Measurements from ENCODE around the gene LOXL3.
A peak's percentile ranks its signal among the peaks of the same experiment; 100 is the strongest.

Gene LOXL3, protein sequence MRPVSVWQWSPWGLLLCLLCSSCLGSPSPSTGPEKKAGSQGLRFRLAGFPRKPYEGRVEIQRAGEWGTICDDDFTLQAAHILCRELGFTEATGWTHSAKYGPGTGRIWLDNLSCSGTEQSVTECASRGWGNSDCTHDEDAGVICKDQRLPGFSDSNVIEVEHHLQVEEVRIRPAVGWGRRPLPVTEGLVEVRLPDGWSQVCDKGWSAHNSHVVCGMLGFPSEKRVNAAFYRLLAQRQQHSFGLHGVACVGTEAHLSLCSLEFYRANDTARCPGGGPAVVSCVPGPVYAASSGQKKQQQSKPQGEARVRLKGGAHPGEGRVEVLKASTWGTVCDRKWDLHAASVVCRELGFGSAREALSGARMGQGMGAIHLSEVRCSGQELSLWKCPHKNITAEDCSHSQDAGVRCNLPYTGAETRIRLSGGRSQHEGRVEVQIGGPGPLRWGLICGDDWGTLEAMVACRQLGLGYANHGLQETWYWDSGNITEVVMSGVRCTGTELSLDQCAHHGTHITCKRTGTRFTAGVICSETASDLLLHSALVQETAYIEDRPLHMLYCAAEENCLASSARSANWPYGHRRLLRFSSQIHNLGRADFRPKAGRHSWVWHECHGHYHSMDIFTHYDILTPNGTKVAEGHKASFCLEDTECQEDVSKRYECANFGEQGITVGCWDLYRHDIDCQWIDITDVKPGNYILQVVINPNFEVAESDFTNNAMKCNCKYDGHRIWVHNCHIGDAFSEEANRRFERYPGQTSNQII

DNA sequence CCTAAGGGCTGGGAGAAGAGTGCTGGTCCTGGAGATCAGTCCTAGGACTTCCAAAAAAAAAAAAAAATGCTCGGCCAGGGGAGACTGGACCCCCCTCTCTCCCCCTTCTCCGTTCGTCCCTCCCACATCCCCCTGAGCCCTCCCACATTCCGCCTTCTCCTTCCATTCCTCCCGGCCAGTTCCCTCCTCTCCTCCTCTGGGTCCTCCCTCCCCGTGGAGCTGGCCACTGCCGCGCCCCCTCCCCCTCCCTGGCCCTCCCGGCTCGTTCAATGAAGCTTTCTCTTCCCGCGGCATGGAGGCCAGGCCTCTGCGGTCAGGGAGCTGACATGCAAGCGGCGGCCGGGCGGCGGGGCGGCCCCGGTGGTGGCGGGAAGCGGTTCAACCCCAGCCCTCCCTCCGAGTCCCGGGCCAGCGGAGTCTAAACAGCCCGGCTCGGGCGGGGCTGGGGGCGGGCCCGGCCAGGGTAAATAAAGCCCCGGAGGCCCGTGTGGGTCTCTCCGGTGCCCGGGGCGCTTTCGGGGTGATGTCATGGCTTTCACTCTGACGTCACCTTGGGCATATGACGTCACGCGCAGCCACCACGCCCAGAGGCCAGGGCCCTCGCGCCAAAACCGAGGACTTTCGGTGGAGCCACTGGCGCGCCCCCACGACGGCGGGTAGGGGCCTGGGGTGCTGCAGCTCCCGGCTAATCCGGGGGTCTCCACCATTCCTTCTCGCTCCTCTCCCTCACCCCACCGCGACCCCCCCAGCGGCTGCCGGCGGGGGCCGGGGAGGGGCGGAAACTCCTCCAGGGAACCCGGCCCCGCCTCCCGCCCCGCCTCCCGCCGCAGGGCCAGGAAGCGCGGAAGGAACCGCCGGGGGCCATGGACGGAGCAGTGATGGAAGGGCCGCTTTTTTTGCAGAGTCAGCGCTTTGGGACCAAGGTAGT lies at the start of gene LOXL3, which contains the start of gene DOK1:
TSS of gene LOXL3 (minus strand) at position 51 of the 928 bp plus-strand sequence. CDS start 1,308 bp downstream, outside the sequence.
TSS of gene DOK1 (plus strand) at position 829 of the 928 bp plus-strand sequence. CDS start at position 864, 35 bp downstream.
- DNase-seq (ENCODE audit: low spot score): peak; percentile 83

DNA sequence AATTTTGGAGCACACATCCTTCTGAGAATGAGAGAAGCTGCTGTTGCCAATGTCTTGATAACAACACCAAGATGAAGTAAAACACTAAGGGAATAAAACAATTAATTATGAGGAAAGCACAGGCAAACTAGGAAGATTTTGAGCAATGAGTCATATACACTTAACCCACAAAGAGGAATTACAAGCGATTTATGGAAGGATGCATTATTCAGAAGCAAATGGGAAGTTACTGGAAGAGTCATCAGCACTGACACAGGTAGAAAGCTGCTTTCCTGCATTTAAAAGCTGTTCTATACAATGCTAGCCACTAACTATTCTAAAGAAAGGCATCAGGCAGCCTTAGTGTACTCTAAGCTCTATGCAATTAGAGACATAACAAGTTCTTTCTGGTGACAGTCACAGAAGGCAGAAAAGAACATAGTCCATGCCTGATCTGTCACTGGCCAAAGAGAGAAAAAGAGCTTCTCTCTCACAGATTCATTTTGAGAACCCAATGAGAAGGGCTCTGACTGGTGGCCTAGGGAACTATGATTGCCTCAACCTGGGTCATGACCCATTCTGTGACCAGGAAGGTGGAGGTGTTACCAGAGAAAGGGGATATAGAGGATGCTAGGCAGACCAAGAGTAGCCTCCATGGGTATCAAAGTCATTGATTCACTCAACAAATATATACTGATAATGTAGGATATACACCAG lies 49.0 kb upstream of the LOXL3 start:
- DNase-seq (ENCODE audit: low spot score): no peak

DNA sequence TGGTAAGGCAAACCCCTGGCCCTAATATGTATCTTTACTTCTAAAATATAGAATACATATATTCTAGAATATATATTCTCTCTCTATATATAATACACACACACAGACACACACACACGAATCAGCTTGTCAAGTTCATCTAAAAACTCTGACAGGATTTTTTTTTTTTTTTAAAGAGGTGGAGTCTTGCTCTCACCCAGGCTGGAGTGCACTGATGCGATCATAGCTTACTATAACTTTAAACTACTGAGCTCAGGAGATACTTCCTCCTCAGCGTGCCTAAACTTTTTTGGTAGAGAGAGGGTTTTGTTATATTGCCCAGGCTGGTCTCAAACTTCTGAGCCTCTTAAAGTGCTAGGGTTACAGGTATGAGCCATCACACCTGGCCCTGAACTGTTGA lies 45.9 kb upstream of the LOXL3 start:
- no peak for DNase-seq (ENCODE audit: low spot score)

DNA sequence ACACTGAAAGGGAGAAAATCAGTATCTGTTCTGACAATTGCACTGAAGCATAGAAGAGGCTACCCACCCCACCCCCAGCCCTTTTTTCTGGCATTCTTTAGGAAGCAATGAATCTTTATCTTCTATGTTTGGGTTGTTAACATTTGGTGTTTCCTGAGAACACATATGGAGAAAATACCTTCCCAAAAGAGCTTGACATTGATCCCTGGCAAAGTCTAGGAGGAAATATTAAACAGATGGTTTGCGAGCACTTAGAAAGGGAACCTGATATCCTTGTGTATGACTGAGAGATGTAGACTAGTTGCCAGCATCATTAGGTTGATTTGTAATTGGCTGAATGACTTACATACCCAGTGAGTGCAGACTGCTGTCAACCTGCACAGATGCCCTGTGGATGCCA lies 43.7 kb upstream of the LOXL3 start:
- no peak for DNase-seq (ENCODE audit: low spot score)

DNA sequence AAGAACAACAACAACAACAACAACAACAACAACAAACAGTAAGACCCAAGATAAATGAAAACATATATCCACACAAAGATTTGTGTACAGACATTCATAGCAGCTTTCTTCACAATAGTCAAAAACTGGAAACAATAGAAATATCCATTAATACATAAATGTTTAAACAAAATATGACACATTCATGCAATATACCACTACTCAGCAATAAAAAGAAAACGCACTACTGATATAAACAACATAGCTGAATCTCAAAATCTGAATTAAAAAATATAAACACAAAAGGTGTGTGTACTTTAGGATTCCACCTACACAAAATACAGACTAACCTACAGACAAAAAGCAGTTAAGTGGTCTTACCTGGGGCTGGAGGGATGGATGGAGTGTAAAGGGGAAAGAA lies 42.8 kb upstream of the LOXL3 start:
- DNase-seq (ENCODE audit: low spot score): no peak

DNA sequence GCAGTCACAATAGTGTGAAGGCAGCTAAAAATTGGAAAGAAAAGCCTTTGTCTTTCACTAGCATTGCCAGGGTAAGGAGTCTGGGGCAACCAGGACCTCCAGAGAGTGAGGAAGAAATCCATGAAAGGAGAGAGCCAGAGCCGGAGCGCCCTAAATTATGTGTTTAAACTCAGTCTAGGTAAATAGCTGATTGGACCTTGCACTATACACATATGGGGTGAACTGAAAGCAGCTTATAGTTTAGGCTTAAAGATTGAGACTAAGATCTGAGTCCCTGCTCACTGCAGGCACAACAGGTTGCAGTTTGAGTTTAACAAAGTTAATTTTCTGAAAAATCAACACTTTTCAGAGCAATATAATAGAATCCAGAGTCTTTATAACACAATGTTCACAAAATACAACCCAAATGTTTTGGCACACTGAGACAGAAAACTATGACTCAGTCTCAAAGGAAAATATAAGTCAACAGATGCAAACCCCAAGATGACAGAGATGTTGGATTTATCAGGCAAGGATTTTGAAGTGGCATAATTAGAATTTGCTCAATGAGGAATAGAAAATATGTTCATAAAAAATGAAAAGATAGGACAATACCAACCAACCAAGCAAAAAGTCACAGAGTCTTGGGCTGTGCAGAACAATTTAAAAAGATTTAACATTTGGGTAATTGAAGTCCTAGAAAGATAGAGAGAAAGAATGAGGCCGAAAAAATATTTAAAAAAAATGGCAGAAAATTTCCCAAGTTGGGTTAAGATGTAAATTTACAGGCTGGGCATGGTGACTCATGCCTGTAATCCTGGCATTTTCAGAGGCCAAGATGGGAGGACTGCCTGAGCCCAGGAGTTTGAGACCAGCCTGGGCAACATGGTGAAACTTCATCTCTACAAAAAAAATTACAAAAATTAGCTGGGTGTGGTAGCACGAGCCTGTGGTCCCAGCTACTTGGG lies 40.4 kb upstream of the LOXL3 start:
- no peak for DNase-seq (ENCODE audit: low spot score)

DNA sequence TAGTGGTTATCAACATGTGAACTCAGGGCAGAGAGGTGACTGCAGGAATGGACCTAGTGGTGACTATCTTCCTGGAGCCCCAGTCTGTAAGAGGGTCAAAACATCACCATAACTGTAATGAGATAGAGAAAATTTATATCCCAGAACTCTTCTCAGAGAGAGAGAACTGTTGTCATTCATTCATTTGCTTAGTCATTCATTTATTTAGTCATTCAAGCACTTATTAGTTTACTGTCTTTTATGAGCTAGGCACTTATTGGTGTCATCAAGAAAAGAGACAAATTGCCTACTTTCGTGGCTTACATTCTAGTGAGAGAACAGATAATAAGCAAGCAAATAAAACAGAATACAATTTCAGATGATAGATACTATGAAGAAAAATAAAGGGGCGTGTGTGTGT lies 34.9 kb upstream of the LOXL3 start:
- DNase-seq (ENCODE audit: low spot score): no peak

DNA sequence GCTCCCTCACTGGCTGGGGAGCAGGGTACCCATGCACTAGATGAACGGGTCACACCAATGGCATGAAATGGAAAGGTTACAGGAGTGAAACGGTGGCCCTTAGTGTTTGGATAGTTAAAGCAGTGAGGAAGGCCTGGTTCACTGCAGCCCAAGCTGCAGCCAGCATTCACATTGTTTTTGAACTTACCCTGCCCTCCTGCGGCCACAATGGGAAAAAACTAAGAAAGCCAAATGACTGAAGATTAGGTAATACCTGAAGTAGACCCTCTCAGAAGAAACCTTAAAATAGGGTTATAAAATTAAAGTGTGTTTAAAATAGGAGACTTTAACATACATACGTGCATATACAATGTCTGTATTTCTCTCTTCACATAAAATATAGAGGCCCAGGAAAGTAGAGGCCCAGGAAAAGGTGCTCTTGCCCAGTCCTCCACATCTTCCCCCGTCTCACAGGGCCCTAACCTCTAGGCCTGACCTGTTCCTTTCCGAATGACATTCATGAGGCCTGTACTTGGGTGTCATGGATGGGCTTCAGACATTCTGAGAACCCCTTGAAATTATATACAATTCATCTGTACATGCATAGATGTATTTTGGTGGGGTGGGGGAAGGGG lies 34.0 kb upstream of the LOXL3 start:
- DNase-seq (ENCODE audit: low spot score): peak; percentile 75

DNA sequence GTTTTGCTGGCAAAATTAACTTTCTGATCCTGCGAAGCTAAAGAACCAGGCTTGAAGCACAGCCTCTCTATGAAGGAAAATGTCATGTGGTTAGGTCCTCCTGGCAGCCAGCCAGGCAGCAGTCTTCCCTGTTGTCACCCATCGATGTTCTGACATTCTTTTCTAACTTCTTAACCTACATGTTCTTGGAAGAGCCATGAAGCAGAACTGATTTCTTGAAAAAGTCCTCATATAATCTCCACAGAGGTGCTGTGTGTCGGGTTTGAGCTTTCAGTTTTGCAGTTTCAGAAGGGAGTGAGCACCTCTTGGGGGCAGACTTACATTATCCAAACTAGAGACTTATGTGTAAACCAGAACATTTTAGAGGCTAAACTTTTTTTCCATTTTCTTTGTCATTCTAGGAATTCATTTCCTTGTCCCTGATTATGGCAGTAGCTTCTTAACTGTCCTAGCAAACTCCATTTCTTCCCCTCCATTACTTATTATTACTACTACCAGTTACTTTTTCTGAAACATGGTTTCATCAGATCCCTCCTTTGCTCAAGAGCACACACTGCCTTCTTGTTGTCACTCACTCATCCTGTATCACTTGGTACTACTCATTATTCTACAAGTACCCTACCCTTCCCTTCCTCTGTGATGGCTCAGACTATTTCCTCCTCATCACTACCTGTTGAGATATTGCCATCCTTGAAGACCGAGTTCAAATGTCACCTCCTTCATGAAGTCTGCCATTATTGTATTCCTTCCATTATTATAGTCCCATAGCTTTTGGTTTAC lies 31.9 kb upstream of the LOXL3 start:
- no peak for DNase-seq (ENCODE audit: low spot score)

DNA sequence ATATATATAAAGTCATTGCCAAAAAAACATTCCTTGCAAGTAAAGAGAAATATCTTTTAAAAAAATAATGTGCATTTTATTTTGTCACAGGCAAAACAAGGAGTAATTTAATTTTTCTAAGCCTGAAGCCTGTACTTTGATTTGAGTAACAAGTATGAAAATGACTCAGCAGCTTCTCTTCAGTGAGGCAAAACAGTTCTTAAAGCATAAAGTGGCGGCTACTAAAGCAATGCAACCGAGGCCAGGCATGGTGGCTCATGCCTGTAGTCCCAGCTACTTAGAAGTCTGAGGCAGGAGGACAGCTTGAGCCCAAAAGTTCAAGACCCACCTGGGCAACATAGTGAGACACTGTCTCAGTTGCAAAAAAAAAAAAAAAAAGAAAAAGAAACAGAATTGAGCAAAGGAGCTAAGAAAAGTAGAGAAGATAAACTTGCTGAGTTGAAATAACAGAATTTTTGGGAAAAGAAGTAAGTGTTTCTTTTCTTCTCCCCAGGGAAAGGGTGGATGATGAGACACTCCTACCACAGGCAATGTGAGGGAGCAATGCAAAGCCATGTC lies 30.4 kb upstream of the LOXL3 start:
- no peak for DNase-seq (ENCODE audit: low spot score)

DNA sequence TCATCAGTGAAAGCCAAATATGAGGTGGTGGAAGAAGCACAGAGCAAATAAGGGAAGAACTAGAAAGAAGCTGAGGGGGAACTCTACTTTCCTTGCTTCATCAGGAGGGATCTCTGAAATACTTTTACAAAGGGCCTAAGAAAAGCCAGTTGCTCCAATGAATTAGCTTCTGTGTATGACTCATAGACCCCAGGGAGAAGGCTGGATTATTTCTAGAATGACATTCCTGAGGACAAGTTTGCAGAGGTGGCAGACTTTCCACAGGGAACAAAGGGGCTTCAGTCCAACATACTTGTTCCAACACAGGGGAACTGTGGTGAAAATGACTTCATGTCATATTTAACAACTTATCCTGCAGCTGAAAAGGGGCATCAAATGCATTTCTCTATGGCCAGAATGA lies 29.8 kb upstream of the LOXL3 start:
- no peak for DNase-seq (ENCODE audit: low spot score)

DNA sequence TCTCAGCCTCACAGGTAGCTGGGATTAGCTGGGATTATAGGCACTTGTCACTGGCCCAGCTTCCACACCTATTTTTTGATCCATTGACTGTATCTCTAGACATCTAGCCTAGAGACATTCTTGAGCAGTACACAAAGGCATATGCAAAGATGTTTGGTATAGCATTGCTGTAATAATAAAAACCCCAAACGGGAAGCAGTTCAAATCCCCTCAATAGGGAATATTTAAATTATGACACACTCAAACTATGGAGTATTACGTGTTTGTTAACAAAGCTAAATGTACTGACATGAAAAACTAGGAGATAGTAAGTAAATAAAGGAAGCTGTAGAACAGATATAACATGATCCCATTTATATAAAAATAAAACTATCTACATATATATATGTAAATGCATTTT lies 28.4 kb upstream of the LOXL3 start:
- DNase-seq (ENCODE audit: low spot score): no peak

DNA sequence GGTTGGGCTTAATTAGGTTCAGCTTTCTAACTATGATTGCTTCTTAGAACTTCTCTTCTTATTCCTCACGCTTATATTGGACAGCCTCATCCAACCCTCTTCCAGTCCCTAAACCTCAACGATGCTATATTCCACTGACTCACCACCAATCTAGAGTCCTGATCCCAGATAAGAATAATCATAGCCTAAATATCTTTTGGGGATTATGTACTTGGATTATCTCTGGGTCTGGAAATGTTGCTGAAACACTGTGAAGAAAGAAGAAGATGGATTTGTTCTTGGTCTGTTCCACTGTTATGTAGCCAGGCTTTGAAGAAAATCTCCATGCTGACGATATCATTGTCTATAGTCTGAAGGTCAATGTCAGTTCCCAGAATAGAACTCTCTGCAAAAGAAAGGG lies 27.7 kb upstream of the LOXL3 start:
- DNase-seq (ENCODE audit: low spot score): no peak

DNA sequence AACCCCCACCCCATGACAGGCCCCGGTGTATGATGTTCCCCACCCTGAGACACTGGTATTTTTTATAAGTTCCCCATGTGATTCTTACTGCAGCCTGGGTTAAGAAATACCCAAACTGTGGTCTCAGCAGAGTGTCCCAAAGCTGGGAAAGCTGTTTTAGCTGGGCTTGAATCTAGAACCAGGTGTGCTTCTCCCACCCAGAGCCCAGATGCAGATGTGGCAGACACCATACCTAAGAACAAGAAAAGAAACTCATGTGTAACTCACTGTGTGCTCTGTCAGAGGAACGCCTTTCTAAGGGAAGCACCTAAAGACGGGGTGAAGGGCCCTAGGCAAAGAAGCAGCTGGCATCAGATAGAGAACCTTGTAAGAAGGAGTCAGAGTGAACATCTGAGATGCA lies 24.7 kb upstream of the LOXL3 start:
- DNase-seq (ENCODE audit: low spot score): no peak

DNA sequence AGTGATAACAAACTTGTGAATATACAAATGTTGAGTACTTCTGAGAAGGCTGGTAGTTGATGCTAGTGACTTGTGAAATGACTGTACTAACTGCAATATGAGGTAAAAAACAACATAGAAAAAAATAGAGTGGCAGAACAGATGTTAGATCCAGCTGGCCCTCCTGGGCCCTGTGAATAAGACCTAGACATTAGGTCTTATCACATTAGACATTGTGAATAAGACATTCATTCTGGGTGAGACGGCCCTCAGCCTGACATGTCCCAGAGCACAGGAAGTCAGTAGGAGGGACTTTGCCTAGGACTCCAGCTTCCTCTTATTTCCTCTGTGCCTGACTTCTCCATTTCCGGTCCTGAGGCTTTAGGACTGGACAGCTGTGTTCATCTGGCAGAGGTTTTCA lies 23.7 kb upstream of the LOXL3 start:
- DNase-seq (ENCODE audit: low spot score): no peak

DNA sequence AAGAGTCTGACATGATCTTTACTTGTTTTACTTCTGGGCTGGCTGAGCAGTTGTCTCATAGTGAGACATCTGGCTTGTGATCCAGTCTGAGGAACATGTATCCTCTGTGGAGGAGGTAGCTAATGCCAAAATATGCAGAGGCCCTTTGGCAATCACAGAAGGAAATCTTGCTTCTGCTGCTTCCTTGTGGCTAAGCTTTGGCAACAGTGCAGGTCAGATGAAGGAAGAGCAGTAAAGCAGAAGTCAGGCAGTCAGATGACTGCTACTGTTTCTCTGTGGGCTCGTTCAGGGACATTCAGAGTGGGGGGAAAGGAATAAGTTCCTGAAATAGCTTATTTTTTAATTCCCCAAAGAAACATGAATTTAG lies 23.1 kb upstream of the LOXL3 start:
- DNase-seq (ENCODE audit: low spot score): no peak

DNA sequence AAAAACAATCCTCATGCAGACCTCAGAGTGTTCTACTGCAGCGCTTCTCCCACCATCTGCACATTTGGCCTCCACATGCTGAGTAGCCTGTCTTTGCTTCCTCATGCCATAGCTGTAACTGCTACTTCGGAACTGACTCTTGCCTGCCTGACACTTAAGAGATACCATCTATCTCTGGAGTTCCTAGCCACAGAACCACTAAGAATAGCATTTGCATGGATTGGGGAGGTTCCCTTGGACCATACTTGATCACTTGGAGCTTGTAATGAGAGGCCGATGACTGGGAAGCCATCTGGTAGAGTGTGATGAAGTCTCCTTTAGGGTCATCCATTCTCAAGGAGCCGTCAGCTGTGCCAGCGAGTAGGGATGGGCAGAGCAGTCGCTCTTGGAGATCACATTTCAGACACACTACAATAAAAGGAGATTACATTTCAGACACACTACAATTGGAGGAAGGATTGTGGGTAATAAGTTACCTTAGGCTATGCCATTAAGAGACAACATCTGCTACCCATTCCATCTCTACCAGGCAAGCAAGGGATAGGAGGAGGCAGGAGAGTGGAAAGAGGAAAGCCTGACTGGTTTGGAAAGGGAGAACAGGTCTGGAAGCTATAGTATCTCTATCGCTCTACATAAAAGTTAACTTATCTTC lies 22.6 kb upstream of the LOXL3 start:
- no peak for DNase-seq (ENCODE audit: low spot score)

DNA sequence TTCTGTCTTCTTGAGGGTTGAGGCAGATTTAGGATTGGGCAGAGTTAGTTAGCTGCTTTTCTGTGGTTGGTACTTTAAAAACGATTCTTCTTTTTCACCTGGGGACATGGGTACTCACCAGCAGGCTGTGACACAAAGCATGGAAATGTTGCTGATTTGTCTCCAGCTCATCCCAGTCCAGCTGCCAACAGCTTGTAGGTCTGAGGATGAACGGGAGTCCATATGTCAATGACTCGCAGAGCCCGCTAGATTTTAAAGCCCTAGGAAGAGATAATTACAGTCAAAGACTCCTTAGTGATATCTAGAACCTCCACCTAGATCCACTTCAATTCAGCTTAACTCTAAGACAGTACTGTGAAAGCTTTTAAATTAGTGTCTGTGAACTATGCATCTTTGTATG lies 21.6 kb upstream of the LOXL3 start:
- no peak for DNase-seq (ENCODE audit: low spot score)

Measured in D341Med (cell line).